Stimulated activated CD4-positive, alpha-beta T cell treated with anti-CD3 and anti-CD28 coated beads, Interleukin-12 subunit alpha, Interleukin-12 subunit beta, amount 100 ng/mL, for 4 hours (primary cell): Measurements from ENCODE around the gene SLC22A14.

Experiments
- DNase-seq: peaks from one replicate; pipeline ENCODE4 v3.0.0-alpha.2; 2020

SLC22A14 gene

DNA sequence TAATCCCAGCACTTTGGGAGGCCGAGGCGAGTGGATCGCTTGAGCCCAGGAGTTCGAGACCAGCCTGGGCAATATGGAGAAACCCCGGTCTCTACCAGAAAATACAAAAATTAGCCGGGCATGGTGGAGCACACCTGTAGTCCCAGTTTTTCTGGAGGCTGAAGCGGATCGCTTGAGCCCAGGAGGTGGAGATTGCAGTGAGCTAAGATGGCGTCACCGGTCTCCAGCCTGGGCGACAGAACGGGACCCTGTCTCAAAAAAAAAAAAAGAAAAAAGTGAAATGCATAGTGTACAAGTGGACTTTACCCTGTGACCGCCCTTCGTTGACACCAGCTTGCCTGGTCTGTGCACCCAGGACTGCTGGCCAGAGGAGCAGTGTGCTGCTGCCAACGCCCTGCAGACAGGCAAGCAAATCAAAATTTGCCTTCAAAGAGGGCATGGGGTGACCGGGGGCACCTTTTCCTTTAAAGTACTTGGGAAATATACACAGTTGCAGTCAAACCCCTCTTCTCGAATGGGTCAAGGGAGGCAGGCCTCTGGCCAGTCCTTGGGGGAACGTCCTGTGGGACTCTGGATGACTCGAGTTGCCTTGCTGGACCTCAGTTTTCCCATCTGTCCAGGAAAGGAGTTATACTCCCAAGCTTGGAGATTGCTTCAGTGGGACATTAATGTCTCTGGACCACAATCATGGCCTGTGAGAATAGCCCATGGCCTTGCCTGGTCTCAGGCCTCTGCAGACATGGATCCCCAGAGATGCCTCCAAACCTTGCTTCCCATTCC is 65.5 kb downstream of the SLC22A14 start:
- no peak for DNase-seq

DNA sequence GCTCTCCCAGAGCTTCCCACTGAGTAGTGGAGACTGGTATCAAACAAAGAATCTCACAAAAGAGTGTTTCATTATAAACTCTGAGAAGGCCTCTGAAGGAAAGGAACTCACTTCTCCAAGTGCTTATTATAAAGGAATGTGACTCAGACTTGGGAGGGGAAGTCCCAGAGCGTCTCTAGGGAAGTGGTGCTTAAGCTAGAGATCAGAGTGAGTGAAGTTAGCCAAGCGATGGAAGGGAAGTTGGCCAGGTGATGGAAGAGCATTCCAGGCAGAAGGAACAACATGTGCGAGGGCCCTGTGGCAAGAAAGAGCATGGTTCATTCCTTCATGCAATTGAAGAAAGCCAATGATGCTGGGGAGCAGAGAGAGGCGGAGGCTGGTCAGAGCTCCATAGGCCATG is 66.8 kb downstream of the SLC22A14 start:
- no peak for DNase-seq

DNA sequence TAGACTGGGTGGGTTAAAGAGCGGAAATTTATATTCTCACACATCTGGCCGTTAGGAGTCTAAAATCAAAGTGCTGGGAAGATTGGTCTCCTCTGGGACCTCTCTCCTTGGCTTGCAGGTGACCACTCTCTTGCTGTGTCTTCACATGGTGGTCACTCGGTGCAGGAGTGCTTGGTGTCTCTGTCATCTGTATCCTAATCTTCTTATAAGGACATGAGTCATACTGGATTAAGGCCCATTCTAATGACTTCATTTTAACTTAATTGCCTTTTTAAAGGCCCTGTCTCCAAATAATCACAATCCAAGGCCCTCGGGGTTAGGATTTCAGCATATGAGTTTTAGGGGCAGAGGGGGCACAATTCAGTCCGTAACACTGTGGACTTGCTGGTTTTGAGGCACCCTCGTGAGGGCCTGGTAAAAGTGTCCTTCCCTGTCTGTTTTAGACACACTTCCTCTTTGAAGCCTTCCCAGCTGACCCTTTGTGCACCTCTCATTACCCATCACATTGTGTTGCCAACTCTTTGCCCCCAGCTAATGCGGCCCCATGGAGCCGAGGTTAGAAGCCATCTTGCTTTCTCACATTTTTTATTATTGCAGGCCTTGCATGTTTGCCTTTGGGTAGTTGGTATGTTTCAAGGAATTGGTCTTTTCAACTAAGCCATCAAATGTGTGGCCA is 67.7 kb downstream of the SLC22A14 start:
- DNase-seq: no peak

DNA sequence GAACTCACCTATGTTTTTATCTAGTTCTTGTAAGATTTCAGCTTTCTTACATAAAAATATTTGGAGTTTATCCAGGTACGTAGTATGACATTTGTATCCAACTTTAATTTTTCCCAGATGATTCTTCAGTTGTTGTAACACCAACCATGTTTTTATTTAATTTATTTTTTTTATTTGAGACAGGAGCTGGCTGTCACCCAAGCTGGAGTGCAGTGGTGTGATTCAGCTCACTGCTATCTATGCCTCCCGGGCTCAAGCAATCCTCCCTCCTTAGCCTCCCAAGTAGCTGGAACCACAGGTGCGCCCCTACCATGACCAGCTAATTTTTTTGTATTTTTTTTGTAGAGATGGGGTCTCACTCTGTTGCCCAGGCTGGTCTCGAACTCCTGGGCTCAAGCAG is 71.1 kb downstream of the SLC22A14 start:
- DNase-seq: no peak

DNA sequence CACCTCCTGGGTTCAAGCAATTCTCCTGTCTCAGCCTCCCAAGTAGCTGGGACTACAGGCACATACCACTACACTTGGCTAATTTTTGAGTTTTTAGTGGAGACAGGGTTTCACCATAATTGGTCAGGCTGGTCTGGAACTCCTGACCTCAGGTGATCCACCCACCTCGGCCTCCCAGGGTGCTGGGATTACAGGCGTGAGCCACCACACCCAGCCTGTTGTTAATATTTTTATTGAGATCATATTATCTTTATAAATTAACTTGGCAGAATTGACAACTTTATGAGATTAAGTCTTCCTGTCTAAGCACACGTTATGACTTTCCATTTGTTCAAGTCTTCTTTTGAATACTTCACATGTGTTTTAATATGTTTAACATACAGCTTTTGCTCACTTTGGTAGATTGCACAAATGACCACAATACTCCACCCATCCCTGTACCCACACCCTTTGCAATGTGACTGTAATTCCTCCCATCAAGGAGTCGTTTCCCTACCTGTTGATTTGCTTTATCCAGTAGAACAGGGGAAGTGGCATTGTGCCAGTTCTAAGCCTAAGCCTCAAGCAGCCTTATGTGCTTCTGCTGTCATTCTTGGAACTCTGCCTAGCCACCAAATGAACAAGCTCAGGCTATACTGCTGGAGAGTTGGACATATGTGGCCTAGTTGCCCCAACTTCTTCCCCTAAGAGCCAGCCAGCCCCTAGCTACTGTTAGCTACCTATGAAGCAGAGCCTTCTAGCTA is 72.7 kb downstream of the SLC22A14 start:
- DNase-seq: no peak

DNA sequence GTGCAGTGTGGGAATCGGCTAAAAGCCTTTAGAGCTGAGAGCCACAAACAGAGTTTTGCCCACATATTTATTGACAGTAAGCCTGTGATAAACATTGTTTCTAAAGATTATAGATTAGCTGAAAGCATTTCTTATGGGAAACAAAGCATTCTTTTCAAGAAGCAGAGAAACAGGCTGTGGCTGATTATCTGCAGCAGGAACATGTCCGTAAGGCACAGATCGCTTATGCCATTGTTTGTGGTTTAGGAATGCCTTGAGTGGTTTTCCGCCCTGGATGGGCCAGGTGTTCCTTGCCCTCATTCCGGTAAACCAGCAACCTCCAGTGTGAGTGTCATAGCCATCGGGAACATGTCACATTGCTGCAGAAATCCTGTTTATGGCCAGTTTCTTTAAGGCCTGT is 76.9 kb downstream of the SLC22A14 start:
- DNase-seq: no peak

DNA sequence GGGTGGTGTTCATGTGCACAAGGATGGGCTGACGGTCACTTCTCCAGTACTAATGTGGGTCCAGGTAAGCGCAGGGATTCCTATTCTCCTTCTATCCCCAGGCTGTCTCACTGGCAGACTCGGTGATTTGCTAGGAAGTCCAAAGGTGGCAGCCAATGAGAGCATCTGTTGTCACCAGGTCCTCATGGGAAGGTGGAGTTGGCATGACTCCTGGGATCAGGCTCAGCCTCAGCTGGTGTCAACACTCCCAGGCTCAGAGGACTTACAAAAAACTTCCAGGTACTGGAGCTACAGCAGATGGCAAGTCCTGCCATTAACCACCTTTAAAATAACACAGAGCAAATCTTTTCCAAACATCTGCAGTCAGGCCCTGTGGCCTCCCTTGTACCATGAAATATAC is 78.3 kb downstream of the SLC22A14 start:
- no peak for DNase-seq

DNA sequence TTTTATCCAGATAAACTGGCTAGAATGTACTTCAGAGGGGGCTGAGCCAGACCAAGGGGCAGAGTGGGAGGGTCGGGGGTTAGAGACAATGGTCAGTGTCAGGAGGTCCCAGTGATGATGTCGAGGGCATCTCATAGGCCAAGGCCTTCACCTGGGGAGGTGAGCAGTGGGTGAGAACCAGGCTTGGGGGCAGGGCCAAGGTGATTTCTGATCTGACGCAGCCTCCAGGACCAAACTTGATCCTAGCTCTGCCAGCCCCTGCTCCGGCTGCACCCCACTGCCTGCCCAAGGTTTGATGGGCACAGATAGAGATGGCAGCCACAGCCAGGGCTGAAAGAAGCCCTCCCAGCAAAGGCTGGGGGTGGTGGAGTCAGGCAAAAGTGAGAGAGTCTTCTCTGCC is 79.4 kb downstream of the SLC22A14 start:
- DNase-seq: no peak

DNA sequence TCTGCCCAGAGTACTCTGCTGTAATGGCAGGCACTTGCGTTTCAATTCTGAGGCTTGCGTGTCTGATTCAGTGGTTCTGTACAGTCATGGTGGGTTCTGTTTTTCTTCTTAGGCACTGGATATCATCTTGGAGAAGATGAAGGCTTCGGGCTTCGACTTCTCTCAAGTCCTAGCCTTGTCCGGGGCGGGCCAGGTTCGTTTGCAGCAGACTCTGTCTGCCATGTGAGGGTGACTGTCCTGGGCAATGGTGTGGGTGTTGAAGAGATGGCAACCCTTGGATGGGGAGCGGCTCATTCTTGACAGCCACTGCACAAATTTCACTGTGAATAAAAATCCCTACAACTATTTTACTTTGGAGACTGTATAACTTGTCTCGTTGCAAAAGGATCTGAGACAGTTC is 80.7 kb downstream of the SLC22A14 start:
- DNase-seq: no peak

DNA sequence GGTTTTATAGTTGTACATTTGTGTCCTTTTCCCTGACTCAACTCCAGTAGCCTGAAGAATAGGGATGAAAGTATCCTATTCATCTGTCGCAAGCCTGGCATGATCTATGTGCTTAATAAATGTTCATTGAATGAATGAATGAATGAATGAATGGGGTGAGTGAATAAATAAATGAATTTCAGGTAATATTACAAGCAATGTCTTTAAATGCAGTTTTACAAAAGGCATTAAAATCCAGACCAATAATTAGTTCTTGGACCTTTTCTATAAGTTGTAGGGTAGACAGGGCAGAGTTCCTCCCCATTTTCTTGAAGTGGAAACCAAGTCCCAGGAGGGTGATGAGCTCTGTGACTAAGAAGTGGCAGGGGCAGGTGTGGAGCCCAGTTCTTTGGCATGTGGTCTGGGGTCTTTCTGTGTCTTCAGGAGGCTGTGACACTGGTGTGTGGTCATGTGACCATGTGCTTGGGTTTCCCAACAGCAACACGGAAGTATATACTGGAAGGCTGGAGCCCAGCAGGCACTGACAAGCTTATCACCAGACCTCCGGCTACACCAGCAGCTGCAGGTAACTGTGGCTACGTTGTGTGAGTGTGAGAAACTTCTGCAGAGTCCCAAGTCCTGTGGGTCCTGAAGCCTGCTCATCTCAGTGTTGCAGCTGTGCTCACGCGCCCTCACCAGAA is 82.8 kb downstream of the SLC22A14 start:
- DNase-seq: no peak

DNA sequence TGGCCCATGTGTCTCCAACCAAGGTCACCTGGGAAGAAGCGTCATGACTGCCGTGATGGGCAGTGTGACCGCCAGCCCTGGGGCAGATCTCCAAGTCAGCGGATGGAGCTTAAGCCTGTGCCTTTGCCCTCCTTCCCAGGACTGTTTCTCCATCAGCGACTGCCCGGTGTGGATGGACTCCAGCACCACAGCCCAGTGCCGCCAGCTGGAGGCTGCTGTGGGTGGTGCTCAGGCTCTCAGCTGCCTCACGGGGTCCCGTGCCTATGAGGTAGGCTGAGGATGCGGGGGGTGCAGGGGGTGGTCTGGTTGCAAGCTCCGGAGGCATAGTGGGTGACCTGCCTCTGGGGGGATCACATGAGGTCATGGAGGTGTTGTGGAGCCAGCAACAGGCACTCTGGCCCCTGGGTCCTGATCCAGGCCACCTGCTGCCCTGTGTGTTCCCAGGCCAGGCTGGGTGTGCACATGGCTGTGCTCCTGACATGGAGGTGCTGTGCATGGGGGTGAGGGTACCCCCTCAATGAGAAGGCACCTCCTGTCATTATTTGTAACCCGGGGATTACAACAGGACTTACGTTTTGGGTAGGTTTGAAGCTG is 83.5 kb downstream of the SLC22A14 start:
- no peak for DNase-seq

DNA sequence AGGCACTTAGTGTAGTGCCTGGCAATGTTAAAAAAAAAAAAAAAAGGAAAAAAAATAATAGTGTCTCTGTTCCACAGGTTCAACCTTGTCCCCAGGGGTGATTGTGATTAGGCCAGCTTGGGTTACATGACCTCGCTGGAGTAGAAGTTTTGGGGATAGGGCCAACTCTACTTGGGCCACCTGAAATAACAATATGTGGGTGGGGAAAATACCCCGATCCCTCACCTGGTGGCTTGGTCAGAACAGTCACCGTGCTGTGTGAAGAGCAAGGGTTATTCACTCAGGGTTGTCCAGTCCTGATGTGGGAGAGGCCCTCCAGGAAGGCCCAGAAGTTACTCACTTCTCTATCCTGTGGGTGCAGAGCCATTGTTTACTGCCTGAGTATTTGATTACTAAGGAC is 84.0 kb downstream of the SLC22A14 start:
- no peak for DNase-seq

DNA sequence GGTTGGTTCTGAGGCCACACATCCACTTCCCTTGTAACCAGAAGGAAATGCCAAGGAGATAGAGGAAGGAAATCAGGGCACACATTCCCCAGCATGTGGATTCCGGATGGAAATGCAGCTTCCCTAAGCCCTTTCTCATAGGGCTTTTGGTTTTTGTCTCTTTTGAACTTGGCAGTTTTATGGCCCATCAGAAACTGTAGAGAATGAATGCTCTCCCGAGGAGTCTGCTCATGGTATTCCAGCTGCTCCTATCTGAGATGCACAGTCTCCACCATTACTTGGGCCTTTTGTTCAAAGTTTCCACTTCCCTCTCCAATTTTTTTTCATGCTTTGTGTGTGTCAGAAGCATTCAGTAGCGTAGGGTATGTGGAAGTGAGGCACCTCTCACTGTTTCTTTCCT is 85.7 kb downstream of the SLC22A14 start:
- no peak for DNase-seq
